ENCODE results near the gene HSDL1.

HSDL1 gene

GRCh38 chr16:84082835-84083569 lies 62.0 kb downstream of the HSDL1 start:
- Histone ChIP-seq H3K4me3 (ENCODE audit: low read depth, low read length) (no peak overlapping the region), H3K27me3 (ENCODE audit: control insufficient read depth, insufficient read depth, low read length) (no peaks in the 10 kb centered on the region), H3K36me3 (ENCODE audit: control insufficient read depth, insufficient read depth, low read length) (peaks cover 7% of the 10 kb centered on the region), H3K4me1 (ENCODE audit: control insufficient read depth, insufficient read depth, low read length) (no peaks in the 10 kb centered on the region), H3K9ac (ENCODE audit: low read depth, low read length) (no peak overlapping the region), H3K9me3 (ENCODE audit: control insufficient read depth, insufficient read depth, low read length) (no peaks in the 10 kb centered on the region)

DNA sequence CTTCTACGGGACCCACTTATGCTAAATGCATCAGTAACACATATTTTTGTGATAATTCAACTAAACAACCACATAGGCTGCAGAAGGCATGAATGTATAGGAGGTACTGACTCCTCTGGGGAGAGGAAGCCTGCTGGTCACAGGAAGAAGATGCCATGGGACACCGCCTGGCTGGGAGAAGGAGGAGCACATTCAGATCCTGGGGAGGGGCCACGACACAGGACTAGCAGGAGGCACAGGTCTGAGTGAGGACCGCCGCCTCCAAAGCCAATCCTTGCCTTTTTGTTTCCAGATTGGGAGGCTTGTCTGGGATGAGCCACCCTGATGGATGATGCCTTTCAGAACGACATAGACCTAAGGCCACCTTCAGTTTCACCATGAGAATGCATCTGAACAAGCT lies 62.9 kb downstream of the HSDL1 start:
- H3K4me1 ChIP-seq (ENCODE audit: control insufficient read depth, insufficient read depth, low read length) = no peaks in the 10 kb centered on the region
- no peaks in the 10 kb centered on the region for H3K27me3 ChIP-seq (ENCODE audit: control insufficient read depth, insufficient read depth, low read length)
- no peak overlapping the region for H3K9ac ChIP-seq (ENCODE audit: low read depth, low read length)
- peaks cover 7% of the 10 kb centered on the region for H3K36me3 ChIP-seq (ENCODE audit: control insufficient read depth, insufficient read depth, low read length)
- H3K4me3 ChIP-seq (ENCODE audit: low read depth, low read length) = no peak overlapping the region
- no peaks in the 10 kb centered on the region for H3K9me3 ChIP-seq (ENCODE audit: control insufficient read depth, insufficient read depth, low read length)

GRCh38 chr16:84081446-84081989 lies 63.5 kb downstream of the HSDL1 start:
- Histone ChIP-seq H3K9me3 (ENCODE audit: control insufficient read depth, insufficient read depth, low read length) (no peaks in the 10 kb centered on the region), H3K4me3 (ENCODE audit: low read depth, low read length) (no peak overlapping the region), H3K9ac (ENCODE audit: low read depth, low read length) (no peak overlapping the region), H3K4me1 (ENCODE audit: control insufficient read depth, insufficient read depth, low read length) (no peaks in the 10 kb centered on the region), H3K27me3 (ENCODE audit: control insufficient read depth, insufficient read depth, low read length) (no peaks in the 10 kb centered on the region), H3K36me3 (ENCODE audit: control insufficient read depth, insufficient read depth, low read length) (peaks cover 7% of the 10 kb centered on the region)

DNA sequence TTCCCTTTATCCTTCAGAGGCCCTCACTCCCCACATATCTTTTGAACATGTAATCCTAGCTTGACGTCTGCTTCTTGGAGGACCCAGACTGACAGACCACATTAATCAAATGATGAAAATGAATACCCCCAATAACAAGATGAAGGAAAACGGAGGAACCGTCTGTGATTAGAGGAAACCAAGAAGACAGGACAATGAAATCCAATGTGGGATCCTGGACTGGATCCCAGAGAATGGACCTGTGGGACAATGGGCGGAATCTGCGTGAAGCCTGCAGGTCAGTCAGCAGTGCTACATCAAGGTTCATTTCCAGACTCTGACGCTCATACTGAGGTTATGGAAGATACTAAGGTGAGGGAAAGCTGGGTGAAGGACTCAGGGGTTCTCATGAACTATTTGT lies 64.2 kb downstream of the HSDL1 start:
- Histone ChIP-seq H3K9ac (ENCODE audit: low read depth, low read length) (no peak overlapping the region), H3K9me3 (ENCODE audit: control insufficient read depth, insufficient read depth, low read length) (no peaks in the 10 kb centered on the region), H3K36me3 (ENCODE audit: control insufficient read depth, insufficient read depth, low read length) (peaks cover 3% of the 10 kb centered on the region), H3K4me1 (ENCODE audit: control insufficient read depth, insufficient read depth, low read length) (no peaks in the 10 kb centered on the region), H3K27me3 (ENCODE audit: control insufficient read depth, insufficient read depth, low read length) (no peaks in the 10 kb centered on the region), H3K4me3 (ENCODE audit: low read depth, low read length) (no peak overlapping the region)

DNA sequence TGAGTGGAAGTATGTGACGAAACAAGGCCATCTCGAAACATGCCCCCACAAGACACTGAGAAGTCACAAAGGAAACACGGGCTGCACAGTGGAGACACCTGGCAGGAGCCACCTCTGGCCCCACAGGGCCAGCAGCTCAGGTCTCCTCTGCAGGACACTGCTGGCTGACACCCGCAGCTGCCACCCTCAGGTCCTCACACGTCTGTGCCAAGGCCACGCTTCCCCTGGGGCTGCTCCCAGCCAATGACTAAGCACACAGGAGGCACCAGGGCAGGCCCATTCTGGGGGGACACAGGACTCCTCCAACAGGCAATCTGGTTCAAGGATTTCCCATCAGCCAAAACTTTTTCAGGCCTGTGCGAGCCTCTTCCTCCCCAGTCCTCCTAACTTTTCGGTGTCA lies 64.6 kb downstream of the HSDL1 start:
- no peaks in the 10 kb centered on the region for H3K27me3 ChIP-seq (ENCODE audit: control insufficient read depth, insufficient read depth, low read length)
- H3K9me3 ChIP-seq (ENCODE audit: control insufficient read depth, insufficient read depth, low read length) = no peaks in the 10 kb centered on the region
- H3K4me1 ChIP-seq (ENCODE audit: control insufficient read depth, insufficient read depth, low read length) = no peaks in the 10 kb centered on the region
- H3K9ac ChIP-seq (ENCODE audit: low read depth, low read length) = no peak overlapping the region
- peaks cover 3% of the 10 kb centered on the region for H3K36me3 ChIP-seq (ENCODE audit: control insufficient read depth, insufficient read depth, low read length)
- H3K4me3 ChIP-seq (ENCODE audit: low read depth, low read length) = no peak overlapping the region

DNA sequence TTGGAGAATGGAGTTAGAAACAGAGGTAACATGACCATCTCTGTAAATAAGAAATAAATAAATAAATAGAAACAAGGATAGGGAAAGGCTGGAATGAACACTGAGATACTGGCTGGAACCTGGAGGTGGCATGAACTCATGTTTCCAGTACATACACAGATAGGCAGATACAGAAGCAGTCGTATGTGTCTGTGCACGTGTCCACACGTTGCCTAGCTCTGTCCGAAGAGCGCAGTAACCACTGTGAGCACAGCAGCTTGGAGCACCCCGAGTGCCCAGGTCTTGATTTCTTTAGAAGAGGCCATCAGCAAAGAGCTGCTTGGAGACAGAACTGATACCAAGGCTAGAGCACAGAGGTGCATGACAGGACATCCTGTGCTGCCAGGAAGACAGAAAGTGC lies 65.3 kb downstream of the HSDL1 start:
- Histone ChIP-seq H3K9me3 (ENCODE audit: control insufficient read depth, insufficient read depth, low read length) (no peaks in the 10 kb centered on the region), H3K4me1 (ENCODE audit: control insufficient read depth, insufficient read depth, low read length) (no peaks in the 10 kb centered on the region), H3K4me3 (ENCODE audit: low read depth, low read length) (no peak overlapping the region), H3K36me3 (ENCODE audit: control insufficient read depth, insufficient read depth, low read length) (peaks cover 8% of the 10 kb centered on the region), H3K9ac (ENCODE audit: low read depth, low read length) (no peak overlapping the region), H3K27me3 (ENCODE audit: control insufficient read depth, insufficient read depth, low read length) (no peaks in the 10 kb centered on the region)

DNA sequence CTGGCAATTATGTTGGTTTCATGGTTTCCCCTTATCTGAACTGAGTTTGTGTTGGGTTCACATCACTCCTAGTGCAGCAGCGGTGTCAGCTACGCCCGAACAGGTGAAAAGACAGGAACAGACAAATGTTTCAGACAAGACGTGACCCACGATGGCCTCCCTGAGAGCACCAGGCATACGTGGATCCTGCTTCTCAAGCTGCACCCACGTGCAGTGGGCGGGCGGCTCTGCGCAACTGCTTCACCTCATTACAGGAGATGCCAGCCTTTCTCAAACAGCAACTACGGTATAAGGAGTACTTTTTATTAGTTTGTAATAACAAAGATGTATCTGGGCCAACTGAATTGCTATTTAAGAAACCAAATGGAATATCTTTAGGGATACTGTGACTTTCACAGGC lies 69.6 kb downstream of the HSDL1 start:
- Histone ChIP-seq H3K9me3 (ENCODE audit: control insufficient read depth, insufficient read depth, low read length) (no peaks in the 10 kb centered on the region), H3K9ac (ENCODE audit: low read depth, low read length) (no peak overlapping the region), H3K4me1 (ENCODE audit: control insufficient read depth, insufficient read depth, low read length) (no peaks in the 10 kb centered on the region), H3K27me3 (ENCODE audit: control insufficient read depth, insufficient read depth, low read length) (no peaks in the 10 kb centered on the region), H3K4me3 (ENCODE audit: low read depth, low read length) (no peak overlapping the region), H3K36me3 (ENCODE audit: control insufficient read depth, insufficient read depth, low read length) (peaks cover 11% of the 10 kb centered on the region)

GRCh38 chr16:84074721-84075120 lies 70.3 kb downstream of the HSDL1 start:
- H3K9ac ChIP-seq (ENCODE audit: low read depth, low read length) = no peak overlapping the region
- H3K27me3 ChIP-seq (ENCODE audit: control insufficient read depth, insufficient read depth, low read length) = no peaks in the 10 kb centered on the region
- peaks cover 13% of the 10 kb centered on the region for H3K36me3 ChIP-seq (ENCODE audit: control insufficient read depth, insufficient read depth, low read length)
- H3K9me3 ChIP-seq (ENCODE audit: control insufficient read depth, insufficient read depth, low read length) = no peaks in the 10 kb centered on the region
- no peak overlapping the region for H3K4me3 ChIP-seq (ENCODE audit: low read depth, low read length)
- no peaks in the 10 kb centered on the region for H3K4me1 ChIP-seq (ENCODE audit: control insufficient read depth, insufficient read depth, low read length)
